GM12864 (cell line): ENCODE data around the gene ATAD2B.

Source experiments
- DNase-seq: peaks from one replicate; pipeline ENCODE4 v3.0.0-alpha.2; 2011; ENCODE audit warnings: low read depth
- H3K4me3 ChIP-seq: 2 replicates; pipeline ENCODE4 v1.5.1; 2011; ENCODE audit warnings: mild to moderate bottlenecking, low read depth, low read length, control low read depth
- CTCF ChIP-seq: IDR thresholded peaks from 2 replicates; pipeline ENCODE4 v1.5.1; 2011; ENCODE audit warnings: low read depth, mild to moderate bottlenecking, moderate library complexity, low read length, control low read depth, inconsistent platforms; ENCODE audit errors: missing control alignments

ATAD2B gene

GRCh38 chr2:23838996-23839395 lies 87.9 kb downstream of the ATAD2B start:
- TF ChIP-seq CTCF, result no peak
- H3K4me3 ChIP-seq, result no peak overlapping the region
- DNase-seq, result no peak

DNA sequence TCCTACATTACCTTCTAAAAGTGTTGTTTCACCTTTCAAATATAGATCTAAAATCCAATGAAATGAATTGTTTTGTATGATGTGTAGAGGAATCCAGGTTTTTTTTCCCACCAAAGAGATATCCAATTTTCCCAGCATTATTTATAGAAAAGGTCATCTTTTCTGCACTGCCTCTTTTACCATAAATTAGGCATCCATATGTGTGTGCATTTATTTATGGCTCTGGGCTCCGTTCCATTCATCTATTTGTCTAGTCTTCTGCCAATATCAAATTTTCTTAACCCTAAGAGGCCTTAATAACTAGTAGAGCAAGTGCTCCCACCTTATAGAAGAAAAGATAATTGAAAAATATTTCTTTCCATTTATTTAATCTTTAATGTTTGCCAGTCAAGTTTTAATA lies 88.3 kb downstream of the ATAD2B start:
- H3K4me3 ChIP-seq, result no peak overlapping the region
- no peak for DNase-seq
- no peak for TF ChIP-seq CTCF

GRCh38 chr2:23837871-23838270 lies 89.1 kb downstream of the ATAD2B start:
- no peak overlapping the region for H3K4me3 ChIP-seq
- DNase-seq, result no peak
- TF ChIP-seq CTCF, result no peak

DNA sequence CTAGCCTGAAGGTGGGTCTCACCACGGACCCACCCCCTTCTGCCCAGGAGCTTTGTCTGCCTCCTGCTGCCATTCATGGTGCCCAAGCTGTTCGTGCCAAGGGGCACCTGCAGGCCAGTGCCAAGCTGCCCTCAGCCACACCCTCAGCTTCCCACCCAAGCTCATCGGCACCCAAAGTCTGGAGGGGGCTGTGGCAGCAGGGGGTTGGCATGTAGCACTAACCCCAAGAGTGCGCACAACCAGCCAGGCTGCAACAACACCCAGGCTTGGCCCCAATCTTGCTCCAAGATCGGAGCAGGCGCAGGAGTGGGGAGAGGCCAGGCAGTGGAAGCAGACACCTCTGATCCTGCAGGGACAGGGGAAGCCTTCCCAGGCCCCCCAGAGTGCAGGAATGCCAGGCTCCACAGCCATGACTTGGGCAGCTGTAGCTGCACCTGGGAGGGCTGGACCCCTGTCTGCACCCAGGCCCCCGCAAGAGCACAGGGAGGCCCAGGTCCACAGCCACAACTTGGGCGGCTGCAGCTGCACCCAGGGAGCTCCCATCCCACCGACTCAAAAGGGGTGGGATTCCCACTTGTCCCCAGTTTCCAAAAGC lies 89.9 kb downstream of the ATAD2B start:
- no peak for TF ChIP-seq CTCF
- no peak overlapping the region for H3K4me3 ChIP-seq
- no peak for DNase-seq

GRCh38 chr2:23836505-23836904 lies 90.4 kb downstream of the ATAD2B start:
- no peak for TF ChIP-seq CTCF
- DNase-seq, result no peak
- H3K4me3 ChIP-seq, result no peak overlapping the region

DNA sequence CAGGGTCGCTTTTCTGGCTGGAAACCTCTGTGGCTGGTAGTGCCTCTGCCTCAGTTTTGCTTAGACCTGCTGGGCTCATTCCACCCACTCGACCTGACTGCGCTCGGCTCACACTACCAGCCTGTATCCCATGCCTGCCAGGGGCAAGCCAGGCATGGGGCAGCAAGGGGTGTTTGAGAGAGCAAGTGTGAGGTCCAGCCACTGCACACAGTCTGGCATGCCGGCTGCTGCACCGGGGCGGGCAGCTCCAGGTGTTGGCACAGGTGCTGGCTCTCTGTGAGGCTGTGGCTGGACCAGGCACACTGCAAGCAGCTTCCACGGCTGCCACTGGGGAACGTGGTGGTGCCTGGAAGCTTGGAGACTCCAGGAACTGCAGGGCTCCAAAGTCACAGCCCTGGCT lies 90.9 kb downstream of the ATAD2B start:
- no peak for TF ChIP-seq CTCF
- no peak for DNase-seq
- no peak overlapping the region for H3K4me3 ChIP-seq

DNA sequence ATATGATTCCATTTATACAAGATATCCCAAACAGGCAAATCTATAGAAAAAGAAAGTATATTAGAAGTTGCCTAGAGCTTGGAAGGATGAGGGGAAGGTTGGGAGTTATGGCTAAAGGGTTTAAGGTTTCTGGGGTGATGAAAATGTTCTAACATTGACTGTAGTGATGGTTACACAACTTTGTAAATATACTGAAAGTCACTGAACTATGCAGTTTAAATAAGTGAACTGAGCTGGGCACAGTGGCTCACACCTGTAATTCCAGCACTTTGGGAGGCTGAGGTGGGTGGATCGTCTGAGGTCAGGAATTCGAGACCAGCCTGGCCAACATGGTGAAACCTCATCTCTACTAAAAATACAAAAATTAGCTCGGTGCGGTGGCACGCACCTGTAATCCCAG lies 91.5 kb downstream of the ATAD2B start:
- H3K4me3 ChIP-seq, result no peak overlapping the region
- no peak for TF ChIP-seq CTCF

More for the DNA sequence above, 91.5 kb downstream of the ATAD2B start:
- no peak for DNase-seq
